Measurements from ENCODE around the gene ZCCHC24. TPM values are rescaled to one million over a fixed set of nuclear protein-coding genes. Genes with fewer than 3 reads are reported as not detected.

ZCCHC24 gene
- total and polyA plus RNA-seq, 5 donors from 2014 or later = 0.25 to 1.8 (median 0.76) TPM

DNA sequence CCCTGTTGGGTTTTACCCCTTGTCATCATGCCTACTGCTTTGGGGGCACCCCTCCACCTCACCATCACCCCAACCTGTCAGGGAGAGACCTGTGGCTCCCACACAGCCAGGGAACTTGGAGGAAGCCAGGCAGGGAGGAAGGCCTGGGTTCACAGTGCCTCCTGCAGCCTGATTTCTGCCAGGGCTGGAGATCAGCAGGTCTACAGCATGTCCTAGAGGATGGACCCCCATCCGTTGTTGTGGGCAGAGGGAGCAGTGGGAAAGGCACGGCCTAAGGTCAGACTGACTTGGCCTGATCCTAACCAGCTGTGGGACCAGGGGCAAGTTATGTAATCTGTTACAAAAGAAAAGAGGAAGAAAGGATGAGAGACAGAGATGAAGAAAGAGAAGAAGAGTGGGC lies 28.2 kb downstream of the ZCCHC24 start:
- Mint-ChIP-seq H3K4me3 (no peak overlapping the region), H3K27me3 (no peaks in the 10 kb centered on the region), H3K36me3 (peaks cover 2% of the 10 kb centered on the region), H3K27ac (peak overlapping the region in 1 of 3 donors; percentile 43), H3K9me3 (no peaks in the 10 kb centered on the region), H3K4me1 (peaks cover 0 to 4% (median 0%) of the 10 kb centered on the region in 4 donors)
- Histone ChIP-seq H3K4me1 (ENCODE audit: control insufficient read depth, insufficient read depth, low read length, poor library complexity, severe bottlenecking) (no peaks in the 10 kb centered on the region), H3K27me3 (ENCODE audit: control insufficient read depth, insufficient read depth, low read length) (no peaks in the 10 kb centered on the region), H3K9me3 (ENCODE audit: control insufficient read depth in 2 of 2, low read length in 2 of 2) (no peaks in the 10 kb centered on the region), H3K27ac (ENCODE audit: insufficient read depth, low read length, poor library complexity, severe bottlenecking) (no peak overlapping the region), H3K4me3 (ENCODE audit: low read depth, low read length) (no peak overlapping the region), H3K36me3 (ENCODE audit: control insufficient read depth, insufficient read depth, low read length) (no peaks in the 10 kb centered on the region)
- ATAC-seq (ENCODE audit: low read depth in 2 of 2) (no peak), DNase-seq (no peak)

- H3K4me1 Mint-ChIP-seq = peaks cover 0 to 4% (median 0%) of the 10 kb centered on the region in 4 donors
- no peak for ATAC-seq (ENCODE audit: low read depth in 2 of 2)
- Histone ChIP-seq H3K9me3 (ENCODE audit: control insufficient read depth in 2 of 2, low read length in 2 of 2) (no peaks in the 10 kb centered on the region), H3K27me3 (ENCODE audit: control insufficient read depth, insufficient read depth, low read length) (no peaks in the 10 kb centered on the region), H3K27ac (ENCODE audit: insufficient read depth, low read length, poor library complexity, severe bottlenecking) (no peak overlapping the region), H3K36me3 (ENCODE audit: control insufficient read depth, insufficient read depth, low read length) (no peaks in the 10 kb centered on the region), H3K4me1 (ENCODE audit: control insufficient read depth, insufficient read depth, low read length, poor library complexity, severe bottlenecking) (no peaks in the 10 kb centered on the region), H3K4me3 (ENCODE audit: low read depth, low read length) (no peak overlapping the region)
- no peaks in the 10 kb centered on the region for H3K27me3 Mint-ChIP-seq
- no peak overlapping the region for H3K4me3 Mint-ChIP-seq
- DNase-seq = no peak
- H3K36me3 Mint-ChIP-seq = peaks cover 2% of the 10 kb centered on the region
- H3K9me3 Mint-ChIP-seq = no peaks in the 10 kb centered on the region
- H3K27ac Mint-ChIP-seq = no peak overlapping the region
Observed at GRCh38 chr10:79416578-79417255, 28.7 kb downstream of the ZCCHC24 start.

DNA sequence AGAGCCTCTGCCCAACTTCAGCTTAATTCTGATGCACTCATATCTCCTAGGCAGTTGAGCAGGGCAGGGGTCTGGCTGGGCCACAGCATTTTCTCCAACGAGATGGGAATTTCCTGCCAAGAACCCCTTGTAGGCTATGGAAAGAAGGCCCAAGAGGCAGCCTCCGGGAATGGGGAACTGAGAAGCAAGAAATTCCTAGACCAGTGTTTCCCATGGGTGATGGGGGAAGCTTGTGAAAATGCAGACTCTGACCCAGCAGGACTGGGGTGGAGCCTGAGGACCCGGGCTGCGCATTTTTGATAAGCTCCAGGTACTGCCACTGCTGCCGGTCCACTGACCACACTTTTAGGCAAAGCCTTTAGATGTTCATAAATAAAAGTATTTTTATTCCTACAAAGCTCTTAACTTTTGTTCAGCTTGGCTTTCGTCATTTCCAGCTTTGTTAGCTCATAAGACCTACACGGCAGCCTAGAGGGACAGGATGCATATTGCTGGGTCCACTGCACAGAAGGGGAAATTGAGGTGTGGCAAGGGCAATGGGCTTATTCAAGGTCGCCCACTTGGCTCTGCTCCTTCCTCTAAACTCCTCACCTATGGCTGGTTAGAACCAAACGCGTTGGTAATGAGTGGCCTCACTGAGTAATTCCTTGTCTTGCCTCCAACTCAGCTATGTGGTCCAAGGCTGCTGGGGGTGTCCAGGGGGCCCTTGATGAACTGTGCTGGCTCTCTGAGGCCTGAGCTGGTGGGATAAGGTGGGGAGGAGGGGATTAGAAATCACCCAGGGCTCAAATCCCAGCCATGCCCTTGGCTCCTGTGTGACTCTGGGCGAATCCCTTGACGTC lies 29.5 kb downstream of the ZCCHC24 start:
- H3K9me3 ChIP-seq (ENCODE audit: control insufficient read depth in 2 of 2, low read length in 2 of 2) = no peaks in the 10 kb centered on the region
- ATAC-seq (ENCODE audit: low read depth in 2 of 2) (no peak), DNase-seq (no peak)
- H3K27me3 ChIP-seq (ENCODE audit: control insufficient read depth, insufficient read depth, low read length) = no peaks in the 10 kb centered on the region
- Mint-ChIP-seq H3K36me3 (peaks cover 2% of the 10 kb centered on the region), H3K27me3 (no peaks in the 10 kb centered on the region), H3K4me1 (peaks cover 0 to 4% (median 0%) of the 10 kb centered on the region in 4 donors), H3K9me3 (no peaks in the 10 kb centered on the region), H3K27ac (no peak overlapping the region), H3K4me3 (no peak overlapping the region)
- H3K36me3 ChIP-seq (ENCODE audit: control insufficient read depth, insufficient read depth, low read length) = no peaks in the 10 kb centered on the region
- no peaks in the 10 kb centered on the region for H3K4me1 ChIP-seq (ENCODE audit: control insufficient read depth, insufficient read depth, low read length, poor library complexity, severe bottlenecking)
- no peak overlapping the region for H3K4me3 ChIP-seq (ENCODE audit: low read depth, low read length)
- H3K27ac ChIP-seq (ENCODE audit: insufficient read depth, low read length, poor library complexity, severe bottlenecking) = no peak overlapping the region

DNA sequence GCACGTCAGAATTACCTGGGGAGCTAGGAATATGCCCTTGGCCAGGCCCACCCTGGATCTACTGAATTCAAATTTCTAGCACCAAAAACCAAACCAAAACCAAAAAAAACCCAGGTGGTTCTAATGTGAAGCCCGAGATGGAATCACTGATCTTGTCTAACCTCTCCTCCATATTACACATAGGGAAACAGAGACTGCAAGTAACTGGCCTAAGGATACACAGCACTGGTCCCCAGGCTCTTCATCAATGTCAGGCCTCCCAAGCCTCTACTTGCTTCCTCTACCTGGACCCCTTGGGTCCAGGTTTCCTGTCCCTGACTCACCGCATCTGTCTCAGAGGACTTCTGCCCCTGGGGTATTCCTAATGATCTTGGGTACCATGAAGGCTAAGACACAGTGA lies 30.7 kb downstream of the ZCCHC24 start:
- Histone ChIP-seq H3K36me3 (ENCODE audit: control insufficient read depth, insufficient read depth, low read length) (no peaks in the 10 kb centered on the region), H3K4me1 (ENCODE audit: control insufficient read depth, insufficient read depth, low read length, poor library complexity, severe bottlenecking) (no peaks in the 10 kb centered on the region), H3K27me3 (ENCODE audit: control insufficient read depth, insufficient read depth, low read length) (no peaks in the 10 kb centered on the region), H3K9me3 (ENCODE audit: control insufficient read depth in 2 of 2, low read length in 2 of 2) (no peaks in the 10 kb centered on the region), H3K27ac (ENCODE audit: insufficient read depth, low read length, poor library complexity, severe bottlenecking) (no peak overlapping the region), H3K4me3 (ENCODE audit: low read depth, low read length) (no peak overlapping the region)
- peaks cover 2% of the 10 kb centered on the region for H3K36me3 Mint-ChIP-seq
- ATAC-seq (ENCODE audit: low read depth in 2 of 2) (no peak), DNase-seq (no peak)
- no peak overlapping the region for H3K27ac Mint-ChIP-seq
- H3K4me3 Mint-ChIP-seq = no peak overlapping the region
- H3K4me1 Mint-ChIP-seq = peaks cover 0 to 4% (median 0%) of the 10 kb centered on the region in 4 donors
- H3K9me3 Mint-ChIP-seq = no peaks in the 10 kb centered on the region
- no peaks in the 10 kb centered on the region for H3K27me3 Mint-ChIP-seq

GRCh38 chr10:79413196-79413595 lies 32.2 kb downstream of the ZCCHC24 start:
- Mint-ChIP-seq H3K4me3 (no peak overlapping the region), H3K36me3 (peaks cover 2% of the 10 kb centered on the region), H3K27ac (peak overlapping the region in 1 of 3 donors; percentile 14), H3K27me3 (no peaks in the 10 kb centered on the region), H3K4me1 (peaks cover 0 to 4% (median 0%) of the 10 kb centered on the region in 4 donors), H3K9me3 (no peaks in the 10 kb centered on the region)
- ATAC-seq (ENCODE audit: low read depth in 2 of 2) = no peak
- Histone ChIP-seq H3K4me1 (ENCODE audit: control insufficient read depth, insufficient read depth, low read length, poor library complexity, severe bottlenecking) (no peaks in the 10 kb centered on the region), H3K27ac (ENCODE audit: insufficient read depth, low read length, poor library complexity, severe bottlenecking) (no peak overlapping the region), H3K9me3 (ENCODE audit: control insufficient read depth in 2 of 2, low read length in 2 of 2) (no peaks in the 10 kb centered on the region), H3K36me3 (ENCODE audit: control insufficient read depth, insufficient read depth, low read length) (no peaks in the 10 kb centered on the region), H3K4me3 (ENCODE audit: low read depth, low read length) (no peak overlapping the region), H3K27me3 (ENCODE audit: control insufficient read depth, insufficient read depth, low read length) (no peaks in the 10 kb centered on the region)
- no peak for DNase-seq

- Histone ChIP-seq H3K27ac (ENCODE audit: insufficient read depth, low read length, poor library complexity, severe bottlenecking) (no peak overlapping the region), H3K36me3 (ENCODE audit: control insufficient read depth, insufficient read depth, low read length) (no peaks in the 10 kb centered on the region), H3K4me3 (ENCODE audit: low read depth, low read length) (no peak overlapping the region), H3K9me3 (ENCODE audit: control insufficient read depth in 2 of 2, low read length in 2 of 2) (no peaks in the 10 kb centered on the region), H3K4me1 (ENCODE audit: control insufficient read depth, insufficient read depth, low read length, poor library complexity, severe bottlenecking) (no peaks in the 10 kb centered on the region), H3K27me3 (ENCODE audit: control insufficient read depth, insufficient read depth, low read length) (no peaks in the 10 kb centered on the region)
- no peak for ATAC-seq (ENCODE audit: low read depth in 2 of 2)
- no peaks in the 10 kb centered on the region for H3K27me3 Mint-ChIP-seq
- H3K36me3 Mint-ChIP-seq = peaks cover 2% of the 10 kb centered on the region
- H3K9me3 Mint-ChIP-seq = no peaks in the 10 kb centered on the region
- peaks cover 0 to 4% (median 0%) of the 10 kb centered on the region in 4 donors for H3K4me1 Mint-ChIP-seq
- no peak overlapping the region for H3K4me3 Mint-ChIP-seq
- H3K27ac Mint-ChIP-seq = no peak overlapping the region
- DNase-seq = no peak
Observed at GRCh38 chr10:79412516-79412915, 32.9 kb downstream of the ZCCHC24 start.

- no peak overlapping the region for H3K27ac Mint-ChIP-seq
- Histone ChIP-seq H3K4me1 (ENCODE audit: control insufficient read depth, insufficient read depth, low read length, poor library complexity, severe bottlenecking) (no peaks in the 10 kb centered on the region), H3K4me3 (ENCODE audit: low read depth, low read length) (no peak overlapping the region), H3K27me3 (ENCODE audit: control insufficient read depth, insufficient read depth, low read length) (no peaks in the 10 kb centered on the region), H3K27ac (ENCODE audit: insufficient read depth, low read length, poor library complexity, severe bottlenecking) (no peak overlapping the region), H3K36me3 (ENCODE audit: control insufficient read depth, insufficient read depth, low read length) (no peaks in the 10 kb centered on the region), H3K9me3 (ENCODE audit: control insufficient read depth in 2 of 2, low read length in 2 of 2) (no peaks in the 10 kb centered on the region)
- no peaks in the 10 kb centered on the region for H3K36me3 Mint-ChIP-seq
- H3K4me3 Mint-ChIP-seq = no peak overlapping the region
- DNase-seq (no peak), ATAC-seq (ENCODE audit: low read depth in 2 of 2) (no peak)
- H3K9me3 Mint-ChIP-seq = no peaks in the 10 kb centered on the region
- H3K27me3 Mint-ChIP-seq = no peaks in the 10 kb centered on the region
- peaks cover 0 to 4% (median 0%) of the 10 kb centered on the region in 4 donors for H3K4me1 Mint-ChIP-seq
Observed at GRCh38 chr10:79411546-79412495, 33.6 kb downstream of the ZCCHC24 start.
